ENCODE results near the gene PLA2G4A. TPM values are rescaled to one million over a fixed set of nuclear protein-coding genes. Genes with fewer than 3 reads are reported as not detected.

The PLA2G4A gene
- total RNA-seq, 1 experiment from 2014 or later, result 2.0 TPM

DNA sequence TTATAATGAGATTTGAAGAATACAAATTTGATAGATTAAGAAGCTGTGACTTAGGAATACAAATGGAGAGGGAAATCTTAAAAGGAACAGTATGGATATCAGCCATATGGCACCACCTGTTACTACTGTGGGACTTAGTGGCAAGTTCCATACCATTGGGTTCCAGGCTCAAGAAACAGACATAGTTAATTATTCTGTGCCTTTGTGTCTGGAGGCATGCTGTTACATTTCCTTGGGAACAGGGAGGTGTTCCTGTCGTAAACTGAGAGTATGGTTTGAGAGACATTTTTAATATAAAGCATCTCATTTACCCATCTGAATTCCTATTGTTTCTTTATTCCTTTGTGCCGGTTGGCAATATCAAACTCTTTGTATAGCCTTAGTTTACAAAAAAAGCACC is 15.2 kb downstream of the PLA2G4A start:
- peaks cover 12% of the 10 kb centered on the region for H3K4me1 ChIP-seq
- no peaks in the 10 kb centered on the region for H3K36me3 ChIP-seq (ENCODE audit: control insufficient read depth, insufficient read depth, low read length)
- Mint-ChIP-seq H3K9me3 (ENCODE audit: unreplicated experiment) (no peaks in the 10 kb centered on the region), H3K4me1 (ENCODE audit: low read depth, unreplicated experiment) (peaks cover 30% of the 10 kb centered on the region), H3K36me3 (ENCODE audit: insufficient read depth, unreplicated experiment) (no peaks in the 10 kb centered on the region), H3K27ac (ENCODE audit: unreplicated experiment) (no peak overlapping the region), H3K4me3 (ENCODE audit: unreplicated experiment) (no peak overlapping the region), H3K27me3 (ENCODE audit: insufficient read depth, unreplicated experiment) (no peaks in the 10 kb centered on the region)
- ChIA-PET POLR2A (no interaction called here), CTCF (no interaction called here)
- no peak overlapping the region for H3K4me3 ChIP-seq (ENCODE audit: low read depth, low read length)
- no peaks in the 10 kb centered on the region for H3K27me3 ChIP-seq (replicated peaks; ENCODE audit: control insufficient read depth, insufficient read depth, low read length)
- no TSS peak for BruUV-seq (replicated peaks)
- intact Hi-C loops (cut with micrococcal nuclease; ENCODE audit: unreplicated experiment), result no loop called here
- no peaks in the 10 kb centered on the region for H3K9me3 ChIP-seq
- no peak for DNase-seq
- TF ChIP-seq, protein P1, sequence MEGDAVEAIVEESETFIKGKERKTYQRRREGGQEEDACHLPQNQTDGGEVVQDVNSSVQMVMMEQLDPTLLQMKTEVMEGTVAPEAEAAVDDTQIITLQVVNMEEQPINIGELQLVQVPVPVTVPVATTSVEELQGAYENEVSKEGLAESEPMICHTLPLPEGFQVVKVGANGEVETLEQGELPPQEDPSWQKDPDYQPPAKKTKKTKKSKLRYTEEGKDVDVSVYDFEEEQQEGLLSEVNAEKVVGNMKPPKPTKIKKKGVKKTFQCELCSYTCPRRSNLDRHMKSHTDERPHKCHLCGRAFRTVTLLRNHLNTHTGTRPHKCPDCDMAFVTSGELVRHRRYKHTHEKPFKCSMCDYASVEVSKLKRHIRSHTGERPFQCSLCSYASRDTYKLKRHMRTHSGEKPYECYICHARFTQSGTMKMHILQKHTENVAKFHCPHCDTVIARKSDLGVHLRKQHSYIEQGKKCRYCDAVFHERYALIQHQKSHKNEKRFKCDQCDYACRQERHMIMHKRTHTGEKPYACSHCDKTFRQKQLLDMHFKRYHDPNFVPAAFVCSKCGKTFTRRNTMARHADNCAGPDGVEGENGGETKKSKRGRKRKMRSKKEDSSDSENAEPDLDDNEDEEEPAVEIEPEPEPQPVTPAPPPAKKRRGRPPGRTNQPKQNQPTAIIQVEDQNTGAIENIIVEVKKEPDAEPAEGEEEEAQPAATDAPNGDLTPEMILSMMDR (IDR thresholded peaks at IDR 0.05; ENCODE audit: insufficient read depth in 1 of 2, low read depth in 1 of 2, low read length in 1 of 2, severe bottlenecking in 1 of 2, unreplicated experiment in 1 of 2), result no peak

DNA sequence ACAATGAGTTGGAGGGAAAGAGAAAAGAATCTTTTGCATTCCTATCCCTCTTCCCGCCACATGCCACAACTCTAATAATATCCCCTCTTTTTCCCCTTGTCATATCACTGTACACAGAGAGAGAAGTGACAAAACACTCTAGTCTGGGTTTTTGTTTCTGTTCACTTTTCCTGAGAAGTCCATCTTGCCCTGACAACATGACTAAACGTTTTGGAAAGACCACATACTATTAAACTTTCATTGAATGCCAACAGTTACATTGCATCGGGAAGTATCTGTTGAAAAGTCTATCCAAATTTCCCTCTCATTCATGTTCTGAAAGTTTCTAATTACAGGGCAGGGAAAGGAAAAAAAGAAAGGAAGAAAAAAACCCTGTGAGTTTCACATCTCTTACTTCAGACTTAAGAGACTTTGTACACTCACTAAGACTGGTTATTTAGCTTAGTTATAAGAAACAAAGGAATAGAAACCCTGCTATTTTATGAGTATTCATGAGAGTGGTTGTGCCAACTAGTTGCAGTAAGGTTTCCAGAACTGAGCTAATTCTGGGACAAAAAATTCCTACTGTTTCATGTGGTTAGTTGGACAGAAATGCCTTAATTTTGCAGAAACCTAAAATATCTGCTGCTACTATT is 16.9 kb downstream of the PLA2G4A start:
- Histone ChIP-seq H3K9me3 (no peaks in the 10 kb centered on the region), H3K36me3 (ENCODE audit: control insufficient read depth, insufficient read depth, low read length) (no peaks in the 10 kb centered on the region), H3K27me3 (replicated peaks; ENCODE audit: control insufficient read depth, insufficient read depth, low read length) (no peaks in the 10 kb centered on the region), H3K4me3 (ENCODE audit: low read depth, low read length) (no peak overlapping the region), H3K4me1 (peaks cover 22% of the 10 kb centered on the region)
- CTCF ChIA-PET, result no interaction called here
- H3K27ac Mint-ChIP-seq (ENCODE audit: unreplicated experiment), result no peak overlapping the region
- TF ChIP-seq, protein P1 (IDR thresholded peaks at IDR 0.05; ENCODE audit: insufficient read depth in 1 of 2, low read depth in 1 of 2, low read length in 1 of 2, severe bottlenecking in 1 of 2, unreplicated experiment in 1 of 2), result no peak
- peaks cover 40% of the 10 kb centered on the region for H3K4me1 Mint-ChIP-seq (ENCODE audit: low read depth, unreplicated experiment)
- H3K36me3 Mint-ChIP-seq (ENCODE audit: insufficient read depth, unreplicated experiment), result no peaks in the 10 kb centered on the region
- H3K4me3 Mint-ChIP-seq (ENCODE audit: unreplicated experiment), result no peak overlapping the region
- H3K27me3 Mint-ChIP-seq (ENCODE audit: insufficient read depth, unreplicated experiment), result no peaks in the 10 kb centered on the region
- intact Hi-C loops (cut with micrococcal nuclease; ENCODE audit: unreplicated experiment), result no loop called here
- H3K9me3 Mint-ChIP-seq (ENCODE audit: unreplicated experiment), result no peaks in the 10 kb centered on the region
- POLR2A ChIA-PET, result no interaction called here
- no peak for DNase-seq
- no TSS peak for BruUV-seq (replicated peaks)

DNA sequence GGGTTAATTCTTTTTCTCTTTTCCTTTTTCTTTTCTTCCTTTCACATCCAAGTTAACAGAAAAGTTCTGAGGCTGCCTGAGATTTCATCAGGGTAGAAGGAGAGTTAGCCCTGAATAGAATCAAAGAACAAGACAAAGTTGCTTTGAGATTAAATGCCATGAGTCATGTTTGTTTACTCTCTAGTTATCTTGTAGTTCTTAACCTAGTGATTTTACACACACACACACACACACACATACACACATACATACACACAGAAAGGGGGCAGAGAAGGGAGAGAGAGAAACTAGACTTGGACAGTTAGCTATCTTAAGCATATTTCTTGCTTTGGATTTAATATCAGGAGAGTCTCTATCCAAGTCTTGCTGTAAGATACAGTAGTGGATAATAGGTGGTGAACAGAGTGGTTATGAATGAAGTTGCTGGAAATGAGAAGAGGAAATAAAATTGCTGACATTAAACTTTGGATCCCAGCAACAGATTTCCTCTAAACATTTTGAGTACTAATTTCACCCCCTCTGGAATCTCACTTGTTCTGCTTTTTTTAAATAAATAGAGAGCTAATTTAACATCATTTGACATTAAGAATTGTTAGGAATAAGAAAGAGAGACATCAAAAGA is 19.9 kb downstream of the PLA2G4A start:
- H3K4me1 ChIP-seq, result peaks cover 22% of the 10 kb centered on the region
- H3K36me3 ChIP-seq (ENCODE audit: control insufficient read depth, insufficient read depth, low read length), result no peaks in the 10 kb centered on the region
- H3K9me3 ChIP-seq, result no peaks in the 10 kb centered on the region
- POLR2A ChIA-PET, result no interaction called here
- CTCF ChIA-PET, result no interaction called here
- Mint-ChIP-seq H3K27me3 (ENCODE audit: insufficient read depth, unreplicated experiment) (no peaks in the 10 kb centered on the region), H3K9me3 (ENCODE audit: unreplicated experiment) (no peaks in the 10 kb centered on the region), H3K4me3 (ENCODE audit: unreplicated experiment) (peak overlapping the region; percentile 7), H3K27ac (ENCODE audit: unreplicated experiment) (peak overlapping the region; percentile 5), H3K4me1 (ENCODE audit: low read depth, unreplicated experiment) (peaks cover 26% of the 10 kb centered on the region), H3K36me3 (ENCODE audit: insufficient read depth, unreplicated experiment) (no peaks in the 10 kb centered on the region)
- intact Hi-C loops (cut with micrococcal nuclease; ENCODE audit: unreplicated experiment), result no loop called here
- H3K4me3 ChIP-seq (ENCODE audit: low read depth, low read length), result no peak overlapping the region
- no TSS peak for BruUV-seq (replicated peaks)
- DNase-seq, result peak in 1 of 2 experiments; percentile 57
- no peaks in the 10 kb centered on the region for H3K27me3 ChIP-seq (replicated peaks; ENCODE audit: control insufficient read depth, insufficient read depth, low read length)
- TF ChIP-seq, protein P1 (IDR thresholded peaks at IDR 0.05; ENCODE audit: insufficient read depth in 1 of 2, low read depth in 1 of 2, low read length in 1 of 2, severe bottlenecking in 1 of 2, unreplicated experiment in 1 of 2), result no peak
